Liver (tissue), 9 donors: ENCODE data around the gene ADNP. TPM values are rescaled to one million over a fixed set of nuclear protein-coding genes. Genes with fewer than 3 reads are reported as not detected.

ENCODE experiments used
- DNase-seq: peaks from one replicate; pipeline ENCODE4 v3.0.0-alpha.2; 2017; ENCODE audit warnings: low spot score
- H3K27ac ChIP-seq, 2 donors: one replicate each; pipeline ENCODE4 v1.7.0; 2013; ENCODE audit warnings: inconsistent platforms in 2 of 2, low read length in 2 of 2, control low read depth in 1 of 2, low read depth in 1 of 2, mild to moderate bottlenecking in 1 of 2
- H3K27me3 ChIP-seq, 4 donors: one replicate each; pipeline versions ENCODE4 v1.6.1 to v1.7.0; 2013; ENCODE audit warnings: low read length in 3 of 4, inconsistent platforms in 1 of 4, mild to moderate bottlenecking in 1 of 4, moderate library complexity in 1 of 4; ENCODE audit not compliant: control insufficient read depth in 4 of 4, insufficient read depth in 4 of 4
- H3K36me3 ChIP-seq, 4 donors: one replicate each; pipeline versions ENCODE4 v1.6.1 to v1.7.0; 2013; ENCODE audit warnings: low read length in 3 of 4, mild to moderate bottlenecking in 3 of 4, low read depth in 1 of 4, moderate library complexity in 1 of 4; ENCODE audit not compliant: control insufficient read depth in 4 of 4, insufficient read depth in 3 of 4
- H3K4me1 ChIP-seq, 4 donors: one replicate each; pipeline versions ENCODE4 v1.6.1 to v1.7.0; 2013; ENCODE audit warnings: low read length in 3 of 4, mild to moderate bottlenecking in 3 of 4, moderate library complexity in 1 of 4; ENCODE audit not compliant: control insufficient read depth in 4 of 4, insufficient read depth in 4 of 4
- H3K4me3 ChIP-seq, 3 donors: one replicate each; pipeline versions ENCODE4 v1.6.1 to v1.7.0; 2013; ENCODE audit warnings: low read length in 3 of 3, control low read depth in 1 of 3, low read depth in 1 of 3, mild to moderate bottlenecking in 1 of 3
- H3K9ac ChIP-seq, 2 donors: one replicate each; pipeline ENCODE4 v1.7.0; 2013; ENCODE audit warnings: low read length in 2 of 2, mild to moderate bottlenecking in 2 of 2, moderate library complexity in 2 of 2, control low read depth in 1 of 2, low read depth in 1 of 2
- H3K9me3 ChIP-seq, 4 donors: one replicate each; pipeline versions ENCODE4 v1.6.1 to v1.7.0; 2013; ENCODE audit warnings: low read length in 3 of 4; ENCODE audit not compliant: control insufficient read depth in 4 of 4
- ATF3 ChIP-seq: IDR thresholded peaks from 2 replicates; pipeline ENCODE4 v1.6.1; 2016; ENCODE audit warnings: antibody characterized with exemption
- EGR1 ChIP-seq, 2 donors: IDR thresholded peaks; 2 replicates each; pipeline ENCODE4 v1.6.1; 2016 to 2018; ENCODE audit warnings: antibody characterized with exemption in 2 of 2, low read depth in 2 of 2
- FOXA1 ChIP-seq: IDR thresholded peaks from 2 replicates; pipeline ENCODE4 v1.6.1; 2016; ENCODE audit warnings: antibody characterized with exemption
- FOXA2 ChIP-seq: IDR thresholded peaks from 2 replicates; pipeline ENCODE4 v1.6.1; 2016; ENCODE audit warnings: antibody characterized with exemption
- GABPA ChIP-seq, 2 donors: IDR thresholded peaks in 1 of 2; conservative IDR thresholded peaks in 1 of 2; 2 replicates each; pipeline ENCODE4 v1.6.1; 2016; ENCODE audit warnings: antibody characterized with exemption in 2 of 2, mild to moderate bottlenecking in 1 of 2, moderate library complexity in 1 of 2
- HNF4G ChIP-seq: IDR thresholded peaks from 2 replicates; pipeline ENCODE4 v1.6.1; 2016; ENCODE audit warnings: antibody characterized with exemption
- MAX ChIP-seq: IDR thresholded peaks from 2 replicates; pipeline ENCODE4 v1.6.1; 2016; ENCODE audit warnings: antibody characterized with exemption
- NR2F2 ChIP-seq: IDR thresholded peaks from 2 replicates; pipeline ENCODE4 v1.6.1; 2016; ENCODE audit warnings: antibody characterized with exemption
- RAD21 ChIP-seq, 2 donors: IDR thresholded peaks; 2 replicates each; pipeline ENCODE4 v1.6.1; 2016; ENCODE audit warnings: antibody characterized with exemption in 2 of 2, mild to moderate bottlenecking in 2 of 2
- REST ChIP-seq: IDR thresholded peaks from 2 replicates; pipeline ENCODE4 v1.6.1; 2016; ENCODE audit warnings: antibody characterized with exemption, mild to moderate bottlenecking
- RXRA ChIP-seq, 2 donors: IDR thresholded peaks; 2 replicates each; pipeline ENCODE4 v1.6.1; 2017 to 2018; ENCODE audit warnings: antibody characterized with exemption in 2 of 2, mild to moderate bottlenecking in 1 of 2
- TAF1 ChIP-seq: conservative IDR thresholded peaks from 2 replicates; pipeline ENCODE4 v1.6.1; 2016; ENCODE audit warnings: antibody characterized with exemption, mild to moderate bottlenecking
- YY1 ChIP-seq: IDR thresholded peaks from 2 replicates; pipeline ENCODE4 v1.6.1; 2016; ENCODE audit warnings: antibody characterized with exemption, mild to moderate bottlenecking
- ZBTB33 ChIP-seq: IDR thresholded peaks from 2 replicates; pipeline ENCODE4 v1.6.1; 2016; ENCODE audit warnings: antibody characterized with exemption
- WGBS: extraction: QIAGEN DNeasy Blood & Tissue Kit; methylation state at CpG from one replicate; pipeline ENCODE4 v1.1.7; 2013; 5-methylcytosine and 5-hydroxymethylcytosine counted together
- polyA plus RNA-seq, 2 donors: library from polyadenylated mRNA; stranded (reverse) in 1 of 2; unstranded in 1 of 2; fragments of 200-250 nt in 1 of 2; fragments of >200 nt in 1 of 2; fragmentation: Nextera tagmentation in 1 of 2; extraction: Ambion mirVana in 1 of 2; gene quantifications; one replicate each; pipeline versions ENCODE4 v1.2.1 to v1.2.3, GENCODE V29; 2013 to 2015
- total RNA-seq, 2 donors: library from RNA; depleted of rRNA; stranded (reverse); fragments of >200 nt; gene quantifications; one replicate each; pipeline ENCODE4 v1.2.3, GENCODE V29; 2014
- donor health status: healthy.
- donor health status: healthy.
- donor health status: healthy.
- donor health status: healthy.
- donor health status: healthy.

The ADNP gene
- total and polyA plus RNA-seq, 4 donors: 9.3 to 25.4 (median 20.1) TPM

GRCh38 chr20:50968289-50968688 is 37.1 kb upstream of the ADNP start:
- WGBS: 75% methylated on average over 9 of the region's 9 CpGs
- H3K27me3 ChIP-seq: no peaks in the 10 kb centered on the region
- no peak overlapping the region for H3K4me3 ChIP-seq
- H3K9me3 ChIP-seq: no peaks in the 10 kb centered on the region
- H3K36me3 ChIP-seq: no peaks in the 10 kb centered on the region
- H3K9ac ChIP-seq: no peak overlapping the region
- no peaks in the 10 kb centered on the region for H3K4me1 ChIP-seq
- H3K27ac ChIP-seq: no peak overlapping the region
- TF ChIP-seq RAD21 (IDR thresholded peaks at IDR 0.05) (no peak), YY1 (no peak), FOXA1 (no peak), EGR1 (IDR thresholded peaks at IDR 0.05; ENCODE audit: low read depth in 2 of 2) (no peak)
- DNase-seq: no peak

- no peaks in the 10 kb centered on the region for H3K27me3 ChIP-seq
- no peak for DNase-seq
- no peak overlapping the region for H3K27ac ChIP-seq
- no peak for TF ChIP-seq FOXA2
- TF ChIP-seq YY1: no peak
- TF ChIP-seq REST: no peak
- TF ChIP-seq RXRA (IDR thresholded peaks at IDR 0.05): no peak
- no peak for TF ChIP-seq TAF1
- TF ChIP-seq RAD21 (IDR thresholded peaks at IDR 0.05): no peak
- TF ChIP-seq EGR1 (IDR thresholded peaks at IDR 0.05; ENCODE audit: low read depth in 2 of 2): no peak
- TF ChIP-seq MAX: no peak
- TF ChIP-seq GABPA (IDR thresholded peaks at IDR 0.05 in 1 of 2, conservative IDR thresholded peaks at IDR 0.05 in 1 of 2): no peak
- no peak for TF ChIP-seq HNF4G
- TF ChIP-seq FOXA1: no peak
- no peaks in the 10 kb centered on the region for H3K9me3 ChIP-seq
- no peak overlapping the region for H3K9ac ChIP-seq
- WGBS: 50% methylated on average over 7 of the region's 7 CpGs
- H3K36me3 ChIP-seq: no peaks in the 10 kb centered on the region
- H3K4me3 ChIP-seq: no peak overlapping the region
- no peaks in the 10 kb centered on the region for H3K4me1 ChIP-seq
Observed at GRCh38 chr20:50967586-50967985, 36.3 kb upstream of the ADNP start.

- peak overlapping the region; percentile 76 to 97 (median 97) for H3K4me3 ChIP-seq
- H3K27ac ChIP-seq: peak overlapping the region in 1 of 2 donors; percentile 91
- no peak for DNase-seq
- peaks cover under 1 to 4% (median 2%) of the 10 kb centered on the region in 4 donors for H3K36me3 ChIP-seq
- H3K27me3 ChIP-seq: no peaks in the 10 kb centered on the region
- H3K9me3 ChIP-seq: peaks cover 0 to 3% (median 0%) of the 10 kb centered on the region in 4 donors
- H3K4me1 ChIP-seq: peaks cover 6 to 42% (median 30%) of the 10 kb centered on the region in 4 donors
- 67% methylated on average over 25 of the region's 25 CpGs for WGBS
- TF ChIP-seq NR2F2 (no peak), ATF3 (no peak), YY1 (no peak), TAF1 (no peak), FOXA1 (no peak), RAD21 (IDR thresholded peaks at IDR 0.05) (no peak), ZBTB33 (no peak)
- H3K9ac ChIP-seq: no peak overlapping the region
Observed at GRCh38 chr20:50959543-50960126, 28.4 kb upstream of the ADNP start.
